HepG2 (cell line): ENCODE data around the gene ACADVL. TPM values are rescaled to one million over a fixed set of nuclear protein-coding genes. Genes with fewer than 3 reads are reported as not detected.

Experiments
- AGO1 ChIP-seq: fragments of 200-400 bp; formaldehyde crosslinking; IDR thresholded peaks from 2 replicates; pipeline ENCODE4 v1.6.1; 2017; ENCODE audit warnings: mild to moderate bottlenecking, low read depth, low read length, moderate library complexity; ENCODE audit not compliant: poor library complexity, severe bottlenecking
- EHMT2 ChIP-seq: fragments of 200-600 bp; sonication (generic); IDR thresholded peaks from 2 replicates; pipeline ENCODE4 v1.7.0; 2017; ENCODE audit warnings: antibody characterized with exemption, low read depth, low read length, borderline replicate concordance
- HNRNPLL ChIP-seq: fragments of 200-400 bp; formaldehyde crosslinking; IDR thresholded peaks from 2 replicates; pipeline ENCODE4 v1.6.1; 2017; ENCODE audit warnings: mild to moderate bottlenecking, low read depth, low read length; ENCODE audit not compliant: poor library complexity, severe bottlenecking
- HOMEZ ChIP-seq: IDR thresholded peaks from 2 replicates; pipeline ENCODE4 v1.6.1; 2016; ENCODE audit warnings: low read depth
- KLF6 ChIP-seq: IDR thresholded peaks from 2 replicates; pipeline ENCODE4 v1.8.0; 2016; ENCODE audit warnings: missing biosample characterization, missing genetic modification reagents
- MTA1 ChIP-seq: sonication (generic); formaldehyde crosslinking; IDR thresholded peaks from 2 replicates; pipeline ENCODE4 v1.4.0; 2020; ENCODE audit warnings: missing genetic modification reagents, mild to moderate bottlenecking, borderline replicate concordance
- PBX3 ChIP-seq: sonication (generic); formaldehyde crosslinking; IDR thresholded peaks from 2 replicates; pipeline ENCODE4 v1.8.1; 2023; ENCODE audit warnings: missing genetic modification reagents, inconsistent platforms, borderline replicate concordance
- PITX1 ChIP-seq: sonication (generic); formaldehyde crosslinking; IDR thresholded peaks from 2 replicates; pipeline ENCODE4 v1.5.1; 2020; ENCODE audit warnings: mild to moderate bottlenecking, missing genetic modification reagents
- PTBP1 ChIP-seq: fragments of 200-400 bp; formaldehyde crosslinking; IDR thresholded peaks from 2 replicates; pipeline ENCODE4 v1.6.1; 2018; ENCODE audit warnings: low read length, low read depth; ENCODE audit not compliant: poor library complexity, severe bottlenecking
- RFX1 ChIP-seq: fragments of 450-650 bp; IDR thresholded peaks from 2 replicates; pipeline ENCODE4 v1.6.1; 2017
- SMC3 ChIP-seq: IDR thresholded peaks from 2 replicates; pipeline ENCODE4 v1.6.1; 2011; ENCODE audit warnings: low read length, improper control_type of control experiment
- ZNF333 ChIP-seq: sonication (generic); formaldehyde crosslinking; IDR thresholded peaks from 2 replicates; pipeline ENCODE4 v1.4.0; 2020; ENCODE audit warnings: mild to moderate bottlenecking, missing genetic modification reagents, borderline replicate concordance
- ZNF350 ChIP-seq: sonication (generic); formaldehyde crosslinking; IDR thresholded peaks from 2 replicates; pipeline ENCODE4 v1.4.0; 2020; ENCODE audit warnings: mild to moderate bottlenecking, low read depth, missing genetic modification reagents, borderline replicate concordance
- ZNF407 ChIP-seq: sonication (generic); formaldehyde crosslinking; IDR thresholded peaks from one replicate; pipeline ENCODE4 v1.5.1; 2020; ENCODE audit warnings: mild to moderate bottlenecking, missing genetic modification reagents; ENCODE audit errors: not compliant biosample characterization
- ZNF501 ChIP-seq: sonication (generic); formaldehyde crosslinking; IDR thresholded peaks from 2 replicates; pipeline ENCODE4 v1.5.1; 2020; ENCODE audit warnings: mild to moderate bottlenecking, moderate library complexity, missing genetic modification reagents
- ZNF652 ChIP-seq: IDR thresholded peaks from 2 replicates; pipeline ENCODE4 v1.6.1; 2016; ENCODE audit warnings: low read depth, borderline replicate concordance
- ZNF747 ChIP-seq: sonication (generic); formaldehyde crosslinking; IDR thresholded peaks from 2 replicates; pipeline ENCODE4 v1.8.1; 2023; ENCODE audit warnings: missing genetic modification reagents, mild to moderate bottlenecking, borderline replicate concordance
- polyA plus RNA-seq, 8 experiments: library from polyadenylated mRNA; depleted of rRNA in 3 of 8; stranded (reverse) in 7 of 8; unstranded in 1 of 8; fragments of >200 nt; fragmentation: Illumina TruSeq in 4 of 8; extraction: Trizol in 4 of 8; gene quantifications; 2 replicates each; pipeline versions ENCODE4 v1.2.1 to v1.2.3, GENCODE V29; 2011 to 2016; ENCODE audit warnings: low read depth in 4 of 8, missing spikeins in 1 of 8, mixed read lengths in 1 of 8; ENCODE audit not compliant: insufficient read depth in 1 of 8
- total RNA-seq, 5 experiments: library from RNA; depleted of rRNA; stranded (reverse); fragments of >200 nt; fragmentation: Illumina TruSeq; extraction: Trizol; gene quantifications; 2 replicates each; pipeline ENCODE4 v1.2.3, GENCODE V29; 2016; ENCODE audit warnings: low read depth in 1 of 5

Gene ACADVL
- total and polyA plus RNA-seq, 2 of the 13 experiments (the other 11 are each of a cell fraction or from before 2014, with no cell fraction given) = 219 to 412 TPM

GRCh38 chr17:7214300-7215135 is 5.2 kb upstream of the ACADVL start (continued):
- TF ChIP-seq ZNF407 (CRISPR knock-in tag) (no peak), PITX1 (no peak), ZNF652 (CRISPR knock-in tag) (peak; percentile 98), SMC3 (no peak), ZNF747 (CRISPR knock-in tag) (0 out of 2 replicates have a peak, but pooled peaks have one; percentile 15), HOMEZ (CRISPR knock-in tag) (0 out of 2 replicates have a peak, but pooled peaks have one; percentile 22), MTA1 (CRISPR knock-in tag) (peak; percentile 62; the same call in 1 of the 2 replicates), PBX3 (CRISPR knock-in tag) (no peak), RFX1 (peak; percentile 72), ZNF333 (CRISPR knock-in tag) (no peak), PTBP1 (no peak), KLF6 (CRISPR knock-in tag) (0 out of 2 replicates have a peak, but pooled peaks have one; percentile 7), EHMT2 (no peak), ZNF501 (peak; percentile 57), AGO1 (peak; percentile 47), ZNF350 (CRISPR knock-in tag) (peak; percentile 56; the same call in 1 of the 2 replicates), HNRNPLL (peak; percentile 94)
